ENCODE results near the gene AMIGO3. TPM values are rescaled to one million over a fixed set of nuclear protein-coding genes. Genes with fewer than 3 reads are reported as not detected.

Gene AMIGO3
- total RNA-seq, 3 donors from 2014 or later, result not detected

DNA sequence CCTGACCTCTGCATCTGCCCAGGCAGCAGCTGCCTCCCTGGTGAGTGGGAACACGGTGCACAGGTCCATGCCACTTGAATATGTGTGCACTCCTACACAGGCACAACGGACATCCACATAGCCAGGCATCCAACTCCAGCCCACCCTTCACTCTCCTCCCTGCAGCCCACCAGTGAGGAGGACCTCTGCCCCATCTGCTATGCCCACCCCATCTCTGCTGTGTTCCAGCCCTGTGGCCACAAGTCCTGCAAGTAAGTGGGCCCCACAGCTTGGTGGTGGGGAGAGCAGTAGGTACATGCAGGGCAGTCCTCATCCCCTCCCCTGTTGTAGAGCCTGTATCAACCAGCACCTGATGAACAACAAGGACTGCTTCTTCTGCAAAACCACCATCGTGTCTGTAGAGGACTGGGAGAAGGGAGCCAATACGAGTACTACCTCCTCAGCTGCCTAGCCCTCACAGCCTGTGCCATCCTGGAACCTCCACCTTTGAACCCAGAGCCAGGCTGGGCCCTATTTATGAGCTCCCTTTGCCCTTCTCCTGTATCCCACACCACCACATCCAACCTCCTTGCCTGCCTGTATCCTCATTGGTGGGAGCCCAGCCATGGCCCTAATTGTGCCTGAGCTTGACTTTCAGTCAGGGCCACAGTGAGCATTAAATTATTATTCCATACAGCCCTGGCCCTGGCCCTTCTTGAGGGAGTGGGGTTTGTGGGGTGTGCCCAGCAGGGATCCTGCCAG, 1.5 kb upstream of the AMIGO3 start:
- H3K4me3 ChIP-seq, result no peak overlapping the region
- peaks cover 37% of the 10 kb centered on the region for H3K4me1 ChIP-seq (ENCODE audit: low read depth)
- no peaks in the 10 kb centered on the region for H3K9me3 ChIP-seq
- peaks cover 5% of the 10 kb centered on the region for H3K36me3 ChIP-seq (ENCODE audit: low read depth)
- DNase-seq, result peak in 1 of 3 donors; percentile 32
- TF ChIP-seq, protein P1, sequence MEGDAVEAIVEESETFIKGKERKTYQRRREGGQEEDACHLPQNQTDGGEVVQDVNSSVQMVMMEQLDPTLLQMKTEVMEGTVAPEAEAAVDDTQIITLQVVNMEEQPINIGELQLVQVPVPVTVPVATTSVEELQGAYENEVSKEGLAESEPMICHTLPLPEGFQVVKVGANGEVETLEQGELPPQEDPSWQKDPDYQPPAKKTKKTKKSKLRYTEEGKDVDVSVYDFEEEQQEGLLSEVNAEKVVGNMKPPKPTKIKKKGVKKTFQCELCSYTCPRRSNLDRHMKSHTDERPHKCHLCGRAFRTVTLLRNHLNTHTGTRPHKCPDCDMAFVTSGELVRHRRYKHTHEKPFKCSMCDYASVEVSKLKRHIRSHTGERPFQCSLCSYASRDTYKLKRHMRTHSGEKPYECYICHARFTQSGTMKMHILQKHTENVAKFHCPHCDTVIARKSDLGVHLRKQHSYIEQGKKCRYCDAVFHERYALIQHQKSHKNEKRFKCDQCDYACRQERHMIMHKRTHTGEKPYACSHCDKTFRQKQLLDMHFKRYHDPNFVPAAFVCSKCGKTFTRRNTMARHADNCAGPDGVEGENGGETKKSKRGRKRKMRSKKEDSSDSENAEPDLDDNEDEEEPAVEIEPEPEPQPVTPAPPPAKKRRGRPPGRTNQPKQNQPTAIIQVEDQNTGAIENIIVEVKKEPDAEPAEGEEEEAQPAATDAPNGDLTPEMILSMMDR (IDR thresholded peaks at IDR 0.05), result no peak
- ATAC-seq, result no peak
- intact Hi-C loops (cut with DNase I, micrococcal nuclease), result no loop called here

DNA sequence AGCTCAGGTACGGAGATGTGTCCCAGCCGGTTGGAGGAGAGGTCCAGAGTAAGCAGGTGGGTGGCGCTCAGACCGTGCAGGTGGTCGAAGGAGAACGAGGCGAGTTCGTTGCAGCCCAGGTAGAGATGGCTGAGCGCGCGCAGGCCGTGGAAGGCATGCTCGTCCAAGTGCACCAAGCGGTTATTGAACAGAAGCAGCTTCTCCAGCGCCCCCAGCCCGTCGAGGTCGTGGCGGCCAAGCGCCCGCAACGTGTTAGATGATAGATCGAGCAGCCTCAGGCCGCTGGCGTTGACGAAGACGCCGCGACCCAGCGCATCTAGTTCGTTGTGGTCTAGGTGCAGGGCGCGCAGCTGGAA, 648 bp downstream of the AMIGO3 start:
- H3K36me3 ChIP-seq (ENCODE audit: low read depth), result peaks cover 1% of the 10 kb centered on the region

DNA sequence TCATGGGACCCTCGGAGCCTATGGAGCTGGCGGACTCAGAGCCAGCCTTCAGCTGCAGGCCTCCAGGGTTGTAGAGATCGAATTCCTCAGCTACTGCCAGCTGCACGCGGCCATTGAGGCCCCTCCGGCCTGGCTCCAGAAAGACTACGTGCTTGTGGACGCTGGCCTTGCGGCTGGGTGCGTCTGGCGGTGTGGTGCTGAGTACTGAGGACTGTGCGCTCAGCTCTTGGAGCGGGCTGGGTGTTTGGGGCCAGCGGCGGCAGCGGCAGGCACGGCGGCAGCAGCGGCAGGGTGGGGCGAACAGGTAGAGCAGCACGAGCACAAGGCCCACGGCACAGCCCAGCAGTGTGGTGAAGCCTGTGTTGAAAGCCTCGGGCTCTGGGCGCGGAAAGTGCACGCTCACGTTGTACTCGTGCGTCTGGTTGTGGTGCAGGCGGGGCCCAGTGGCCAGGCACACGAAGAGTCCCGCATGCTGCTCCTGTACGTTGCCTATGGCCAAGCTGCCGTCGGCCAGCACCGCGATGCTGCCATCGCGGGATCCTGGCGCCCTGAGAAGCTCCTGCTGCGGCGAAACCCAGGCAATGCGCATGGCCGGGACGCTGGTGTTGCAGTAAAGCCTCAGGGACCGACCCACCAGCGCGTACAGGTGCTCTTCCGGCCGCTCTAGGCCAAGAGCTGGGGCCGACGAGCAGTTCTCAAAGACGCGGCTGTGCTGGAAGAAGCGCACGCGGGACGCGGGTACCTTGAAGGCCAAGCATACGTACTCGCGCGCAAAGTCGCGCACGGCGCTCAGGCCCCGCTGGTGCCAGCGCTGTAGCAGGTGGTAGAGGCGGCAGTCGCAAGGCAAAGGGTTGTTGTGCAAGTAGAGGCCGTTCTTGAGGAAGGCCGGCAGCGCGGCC, 1.3 kb downstream of the AMIGO3 start:
- intact Hi-C loops (cut with DNase I, micrococcal nuclease), result no loop called here
- peaks cover 33% of the 10 kb centered on the region for H3K4me1 ChIP-seq (ENCODE audit: low read depth)
- H3K36me3 ChIP-seq (ENCODE audit: low read depth), result no peaks in the 10 kb centered on the region
- H3K4me3 ChIP-seq, result no peak overlapping the region
- peak in 2 of 3 donors; percentile 54 to 71 for DNase-seq
- TF ChIP-seq, protein P1 (IDR thresholded peaks at IDR 0.05), result no peak
- no peaks in the 10 kb centered on the region for H3K9me3 ChIP-seq
- ATAC-seq, result peak; percentile 1

More for the DNA sequence above, 648 bp downstream of the AMIGO3 start:
- DNase-seq, result no peak
- Histone ChIP-seq H3K4me3 (no peak overlapping the region), H3K4me1 (ENCODE audit: low read depth) (peaks cover 35% of the 10 kb centered on the region), H3K9me3 (no peaks in the 10 kb centered on the region)
- intact Hi-C loops (cut with DNase I, micrococcal nuclease), result no loop called here
- no peak for ATAC-seq
- TF ChIP-seq, protein P1 (IDR thresholded peaks at IDR 0.05), result no peak

DNA sequence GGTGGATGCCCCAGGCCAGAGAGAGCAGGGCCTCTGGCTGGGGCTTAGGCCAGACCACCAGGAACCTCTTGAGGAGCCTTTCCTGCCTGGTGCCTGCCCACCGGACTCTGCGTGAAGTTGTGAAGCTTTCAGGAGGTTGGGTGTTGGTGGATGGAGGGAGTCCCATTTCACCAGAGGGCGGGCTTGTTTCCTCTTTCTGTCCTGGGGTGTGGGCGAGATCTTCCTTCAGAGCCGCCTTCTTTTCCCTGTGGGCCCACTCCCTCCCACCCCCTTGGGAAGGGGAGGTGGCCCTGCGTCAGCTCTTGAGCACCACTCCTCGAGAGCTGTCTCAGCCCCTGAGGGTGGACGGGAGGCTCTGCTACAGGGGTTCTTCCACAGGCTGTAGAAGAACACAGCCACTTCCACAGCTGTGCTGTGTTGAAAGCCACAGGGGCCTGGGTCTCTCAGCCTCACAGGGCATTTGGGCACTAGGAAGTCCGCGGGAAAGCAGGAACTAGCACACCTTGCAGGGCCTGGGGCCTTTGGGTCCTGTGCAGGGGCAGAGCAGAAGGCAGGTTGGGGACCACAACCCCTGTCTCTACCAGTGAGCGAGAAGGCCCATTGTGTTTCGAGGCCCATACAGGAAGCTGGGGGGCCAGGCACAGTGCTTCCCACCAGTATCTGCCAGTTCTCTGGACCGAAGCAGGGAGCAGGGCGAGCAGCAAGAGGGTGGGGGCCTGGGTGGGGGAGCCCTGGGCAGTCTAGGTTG, 2.1 kb downstream of the AMIGO3 start:
- ATAC-seq (no peak), DNase-seq (no peak)
- TF ChIP-seq, protein P1 (IDR thresholded peaks at IDR 0.05), result no peak
- Histone ChIP-seq H3K4me1 (ENCODE audit: low read depth) (peaks cover 25% of the 10 kb centered on the region), H3K36me3 (ENCODE audit: low read depth) (no peaks in the 10 kb centered on the region), H3K4me3 (no peak overlapping the region), H3K9me3 (no peaks in the 10 kb centered on the region)
- intact Hi-C loops (cut with DNase I, micrococcal nuclease), result no loop called here

DNA sequence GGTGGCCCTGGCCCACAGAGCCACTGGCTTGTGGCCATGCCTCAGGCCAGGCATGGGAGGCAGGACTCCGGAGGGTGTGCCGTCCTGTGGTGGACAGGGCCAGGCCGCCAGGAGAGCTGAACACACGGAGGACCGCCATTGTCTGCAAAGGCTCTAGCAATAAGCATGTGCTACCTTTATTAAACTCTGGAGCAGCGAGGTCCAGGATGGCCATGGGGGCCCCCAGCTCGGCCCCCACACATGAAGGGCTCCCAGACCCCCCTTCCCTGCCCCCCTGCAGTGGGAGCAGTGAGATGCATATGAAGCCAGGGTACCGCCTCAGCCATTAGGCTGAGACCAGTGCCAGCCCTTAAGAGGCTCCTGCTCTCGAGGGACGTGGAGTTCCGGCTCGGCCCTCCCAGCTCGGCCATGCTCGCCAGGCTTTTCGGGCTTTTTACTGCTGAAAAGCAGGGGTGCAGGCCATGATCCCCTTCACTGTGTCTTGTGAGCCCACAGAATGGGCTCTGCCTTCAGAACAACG, 2.7 kb downstream of the AMIGO3 start:
- Histone ChIP-seq H3K4me3 (no peak overlapping the region), H3K36me3 (ENCODE audit: low read depth) (no peaks in the 10 kb centered on the region), H3K4me1 (ENCODE audit: low read depth) (peaks cover 19% of the 10 kb centered on the region), H3K9me3 (no peaks in the 10 kb centered on the region)
- TF ChIP-seq, protein P1 (IDR thresholded peaks at IDR 0.05), result no peak
- intact Hi-C loops (cut with DNase I, micrococcal nuclease), result no loop called here
- DNase-seq (no peak), ATAC-seq (no peak)

All from mucosa of descending colon (tissue), 3 donors.